GM12875 (cell line): ENCODE results near the gene ITGA8.

Source experiments
- H3K4me3 ChIP-seq: one replicate; pipeline ENCODE4 v1.5.1; 2011; ENCODE audit warnings: low read depth, low read length, control low read depth
- CTCF ChIP-seq: IDR thresholded peaks from 2 replicates; pipeline ENCODE4 v1.5.1; 2011; ENCODE audit warnings: low read depth, mild to moderate bottlenecking, control low read depth, inconsistent platforms, low read length, moderate library complexity, borderline replicate concordance; ENCODE audit not compliant: insufficient read depth

The ITGA8 gene

GRCh38 chr10:15742836-15743235 is 23.1 kb upstream of the ITGA8 start:
- TF ChIP-seq CTCF = no peak
- H3K4me3 ChIP-seq = no peak overlapping the region

- no peak for TF ChIP-seq CTCF
- H3K4me3 ChIP-seq = no peak overlapping the region
These were observed 22.4 kb upstream of the ITGA8 start for GRCh38 chr10:15742102-15742501.

GRCh38 chr10:15741581-15741980 is 21.9 kb upstream of the ITGA8 start:
- no peak for TF ChIP-seq CTCF
- no peak overlapping the region for H3K4me3 ChIP-seq

GRCh38 chr10:15740261-15740660 is 20.5 kb upstream of the ITGA8 start:
- TF ChIP-seq CTCF = no peak
- H3K4me3 ChIP-seq = no peak overlapping the region

- H3K4me3 ChIP-seq = no peak overlapping the region
- no peak for TF ChIP-seq CTCF
These were observed 19.7 kb upstream of the ITGA8 start for GRCh38 chr10:15739254-15739970.

DNA sequence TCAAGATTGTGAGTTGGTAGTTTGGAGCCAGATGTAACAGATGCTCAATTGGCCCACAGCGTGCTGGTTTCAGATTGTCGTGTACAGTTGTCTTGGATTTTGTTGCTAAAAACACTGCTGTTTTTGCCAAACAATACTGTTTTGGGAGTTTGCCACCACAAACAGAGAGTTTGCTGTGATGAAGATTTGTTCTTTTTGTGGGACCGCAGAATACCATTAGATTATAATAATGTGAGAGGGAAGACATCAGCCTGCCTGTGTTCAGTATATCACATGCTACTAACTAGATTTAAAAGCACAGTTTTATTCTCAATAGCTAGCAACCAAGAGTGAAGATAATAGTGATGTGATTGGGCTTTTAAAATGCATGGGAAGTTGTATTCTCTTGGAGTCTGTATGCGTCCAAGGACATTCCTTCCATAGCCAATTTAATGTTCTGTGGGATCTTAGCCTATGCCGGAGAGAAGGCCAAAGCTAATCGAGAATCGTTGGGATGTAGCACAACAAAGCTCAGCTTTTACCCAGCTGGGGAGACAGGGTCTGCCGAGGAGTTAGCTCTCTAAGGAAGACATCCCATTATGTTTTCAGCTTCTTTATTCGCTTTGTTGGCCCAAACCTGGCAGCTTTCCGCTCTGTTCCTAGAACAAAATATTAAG is 18.7 kb upstream of the ITGA8 start:
- no peak overlapping the region for H3K4me3 ChIP-seq
- no peak for TF ChIP-seq CTCF

- no peak overlapping the region for H3K4me3 ChIP-seq
- no peak for TF ChIP-seq CTCF
These were observed 17.9 kb upstream of the ITGA8 start for GRCh38 chr10:15737656-15738055.
